K562 (cell line): ENCODE measurements around the gene RIN3. TPM values are rescaled to one million over a fixed set of nuclear protein-coding genes. Genes with fewer than 3 reads are reported as not detected.

ENCODE experiments used
- EWSR1 ChIP-seq: fragments of 450-650 bp; IDR thresholded peaks from 2 replicates; pipeline ENCODE4 v1.6.1; 2018; ENCODE audit warnings: borderline replicate concordance, mild to moderate bottlenecking, low read depth, moderate library complexity; ENCODE audit not compliant: partially characterized antibody
- RREB1 ChIP-seq: fragments of 250-450 bp; sonication (Bioruptor Pico); IDR thresholded peaks from 2 replicates; pipeline ENCODE4 v1.4.0; 2020
- polyA plus RNA-seq, 8 experiments: library from polyadenylated mRNA; depleted of rRNA in 4 of 8; stranded (reverse) in 5 of 8; unstranded in 3 of 8; fragments of >200 nt; fragmentation: Nextera tagmentation in 2 of 8; fragmentation: Illumina TruSeq in 1 of 8; extraction: Ambion mirVana in 2 of 8; extraction: Trizol in 1 of 8; gene quantifications; 2 replicates each; pipeline versions ENCODE4 v1.2.1 to v1.2.3, GENCODE V29; 2011 to 2014; ENCODE audit warnings: inconsistent platforms in 1 of 8, missing spikeins in 1 of 8
- total RNA-seq, 7 experiments: library from RNA; depleted of rRNA in 6 of 7; stranded (reverse); fragments of >200 nt in 6 of 7; fragmentation: Illumina TruSeq in 2 of 7; extraction: Trizol in 2 of 7; gene quantifications; 2 replicates each; pipeline versions ENCODE4 v1.2.1 to v1.2.3, GENCODE V29; 2011 to 2021; ENCODE audit warnings: low replicate concordance in 1 of 7
- TF ChIP-seq, protein P1 (sequence below), 2 experiments: fragments of 450-650 bp; IDR thresholded peaks; 2 replicates each; pipeline ENCODE4 v1.6.1; 2016; ENCODE audit warnings: mild to moderate bottlenecking in 2 of 2, borderline replicate concordance in 1 of 2, low read depth in 1 of 2, moderate library complexity in 1 of 2

The RIN3 gene
- total and polyA plus RNA-seq, 9 of the 15 experiments (the other 6 are each of a cell fraction or from before 2014, with no cell fraction given) = 0.01 to 0.49 (median 0.08) TPM; not detected in 5

DNA sequence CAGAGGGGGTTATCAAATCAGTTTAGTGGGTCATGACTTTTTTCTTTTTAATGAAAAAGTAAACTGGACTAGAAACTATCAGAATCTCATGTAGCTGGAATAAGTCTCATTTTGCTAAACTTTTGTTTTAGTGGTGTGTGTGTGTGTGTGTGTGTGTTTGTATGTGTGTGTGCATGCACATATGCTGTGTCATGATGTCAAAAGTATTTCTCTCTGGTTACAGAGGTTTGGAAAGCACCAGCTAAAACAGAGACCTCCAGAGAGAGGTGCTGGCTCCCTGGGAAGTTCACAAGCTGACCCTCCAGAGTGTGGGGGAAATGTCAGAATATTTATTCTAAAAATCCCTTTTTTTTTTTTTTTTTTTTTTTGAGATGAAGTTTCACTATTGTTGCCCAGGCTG is 120.1 kb downstream of the RIN3 start (continued):
- TF ChIP-seq, protein P1, sequence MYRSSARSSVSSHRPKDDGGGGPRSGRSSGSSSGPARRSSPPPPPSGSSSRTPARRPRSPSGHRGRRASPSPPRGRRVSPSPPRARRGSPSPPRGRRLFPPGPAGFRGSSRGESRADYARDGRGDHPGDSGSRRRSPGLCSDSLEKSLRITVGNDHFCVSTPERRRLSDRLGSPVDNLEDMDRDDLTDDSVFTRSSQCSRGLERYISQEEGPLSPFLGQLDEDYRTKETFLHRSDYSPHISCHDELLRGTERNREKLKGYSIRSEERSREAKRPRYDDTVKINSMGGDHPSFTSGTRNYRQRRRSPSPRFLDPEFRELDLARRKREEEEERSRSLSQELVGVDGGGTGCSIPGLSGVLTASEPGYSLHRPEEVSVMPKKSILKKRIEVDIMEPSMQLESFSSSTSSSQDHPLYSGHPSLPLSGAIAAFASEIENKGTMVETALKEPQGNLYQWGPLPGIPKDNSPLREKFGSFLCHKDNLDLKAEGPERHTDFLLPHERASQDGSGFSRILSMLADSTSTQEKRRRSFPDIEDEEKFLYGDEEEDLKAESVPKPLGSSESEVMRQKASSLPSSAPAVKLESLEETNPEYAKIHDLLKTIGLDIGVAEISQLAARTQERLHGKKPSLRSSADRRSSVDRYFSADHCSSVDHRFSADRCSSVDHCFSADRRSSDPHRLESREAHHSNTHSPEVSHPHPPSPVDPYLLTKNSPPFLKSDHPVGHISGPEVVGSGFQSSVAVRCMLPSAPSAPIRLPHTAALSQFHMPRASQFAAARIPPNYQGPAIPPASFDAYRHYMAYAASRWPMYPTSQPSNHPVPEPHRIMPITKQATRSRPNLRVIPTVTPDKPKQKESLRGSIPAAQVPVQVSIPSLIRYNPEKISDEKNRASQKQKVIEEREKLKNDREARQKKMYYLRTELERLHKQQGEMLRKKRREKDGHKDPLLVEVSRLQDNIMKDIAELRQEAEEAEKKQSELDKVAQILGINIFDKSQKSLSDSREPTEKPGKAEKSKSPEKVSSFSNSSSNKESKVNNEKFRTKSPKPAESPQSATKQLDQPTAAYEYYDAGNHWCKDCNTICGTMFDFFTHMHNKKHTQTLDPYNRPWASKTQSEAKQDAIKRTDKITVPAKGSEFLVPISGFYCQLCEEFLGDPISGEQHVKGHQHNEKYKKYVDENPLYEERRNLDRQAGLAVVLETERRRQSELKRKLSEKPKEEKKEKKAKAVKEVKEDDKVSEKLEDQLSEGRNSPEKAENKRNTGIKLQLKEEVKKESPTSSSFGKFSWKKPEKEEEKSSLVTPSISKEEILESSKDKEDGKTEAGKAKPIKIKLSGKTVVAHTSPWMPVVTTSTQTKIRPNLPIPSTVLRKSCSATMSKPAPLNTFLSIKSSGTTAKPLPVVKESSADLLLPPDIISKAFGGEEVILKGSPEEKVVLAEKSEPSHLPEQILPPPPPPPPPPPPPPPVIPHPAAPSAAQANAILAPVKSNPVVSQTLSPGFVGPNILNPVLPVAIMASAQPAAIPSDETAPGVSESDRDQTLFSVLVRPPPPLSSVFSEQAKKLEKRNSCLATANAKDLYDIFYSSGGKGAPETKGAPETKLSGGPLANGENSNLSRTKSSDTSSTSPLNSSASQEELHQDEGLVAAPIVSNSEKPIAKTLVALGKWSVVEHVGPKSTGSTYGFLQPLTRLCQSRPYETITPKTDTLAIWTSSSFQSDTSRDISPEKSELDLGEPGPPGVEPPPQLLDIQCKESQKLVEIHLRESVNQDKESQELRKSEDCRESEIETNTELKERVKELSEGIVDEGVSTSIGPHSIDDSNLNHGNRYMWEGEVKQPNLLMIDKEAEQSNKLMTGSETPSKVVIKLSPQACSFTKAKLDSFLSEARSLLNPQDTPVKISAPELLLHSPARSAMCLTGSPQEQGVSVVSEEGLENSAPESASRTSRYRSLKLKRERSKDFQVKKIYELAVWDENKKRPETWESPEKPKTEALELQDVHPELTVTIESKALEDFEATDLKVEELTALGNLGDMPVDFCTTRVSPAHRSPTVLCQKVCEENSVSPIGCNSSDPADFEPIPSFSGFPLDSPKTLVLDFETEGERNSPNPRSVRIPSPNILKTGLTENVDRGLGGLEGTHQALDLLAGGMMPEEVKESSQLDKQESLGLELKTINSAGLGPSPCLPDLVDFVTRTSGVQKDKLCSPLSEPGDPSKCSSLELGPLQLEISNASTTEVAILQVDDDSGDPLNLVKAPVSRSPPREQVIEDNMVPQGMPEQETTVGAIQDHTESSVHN (IDR thresholded peaks at IDR 0.05; ENCODE audit: borderline replicate concordance in 1 of 2, low read depth in 1 of 2) = no peak
- TF ChIP-seq EWSR1 (no peak), RREB1 (CRISPR knock-in tag) (no peak)
